GM13976 (cell line): Measurements from ENCODE around the gene EIF2D.

ENCODE experiments used
- DNase-seq: peaks from one replicate; pipeline ENCODE4 v3.0.0; 2012; ENCODE audit warnings: low spot score
- in situ Hi-C: fragments of 300-500 bp; cut with MboI; formaldehyde crosslinking; loops from one replicate; pipeline ENCODE4 v1.12.0; 2022; ENCODE audit warnings: low sequenced_read_pairs, mixed read lengths, inconsistent platforms; ENCODE audit not compliant: unreplicated experiment
- TF ChIP-seq, protein P1 (sequence below): IDR thresholded peaks from 2 replicates; pipeline ENCODE4 v1.5.1; 2012; ENCODE audit warnings: borderline replicate concordance, mild to moderate bottlenecking; ENCODE audit not compliant: insufficient read depth; ENCODE audit errors: extremely low read depth, missing control alignments, control extremely low read depth

Gene EIF2D

DNA sequence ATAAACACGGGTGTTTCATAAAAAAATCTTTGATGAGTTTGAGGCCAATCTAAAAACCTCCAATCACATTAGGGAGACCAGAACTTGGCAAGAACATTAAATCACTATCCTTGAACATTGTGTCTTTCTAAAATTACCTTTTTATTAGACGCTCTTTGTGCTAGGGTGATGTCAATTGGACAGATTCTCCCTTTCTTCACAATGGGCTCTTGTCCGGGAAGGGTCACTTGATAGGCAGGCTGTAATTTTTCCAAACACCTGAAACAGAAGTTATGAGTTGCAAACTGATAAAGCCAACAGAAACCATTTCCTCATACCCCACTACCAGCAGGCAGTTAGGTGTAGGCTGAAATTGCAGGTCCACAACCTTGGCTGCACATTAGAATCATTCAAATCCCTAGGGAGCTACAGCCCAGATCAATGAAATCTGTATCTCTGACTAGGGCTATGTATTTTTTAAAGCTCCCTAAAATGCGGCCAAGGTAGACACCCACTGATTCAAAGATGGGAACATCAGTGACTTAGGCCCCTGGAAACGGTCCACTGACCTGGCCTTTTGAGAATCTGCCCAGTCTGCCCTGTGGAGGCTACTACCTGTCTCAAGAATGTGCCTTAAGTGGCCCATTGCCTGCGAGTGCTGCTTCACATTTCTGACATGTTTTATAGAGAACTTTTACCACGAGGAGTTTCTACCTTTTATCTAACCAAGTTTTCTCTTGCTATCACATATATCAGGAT, 16.5 kb downstream of the EIF2D start:
- no peak for DNase-seq
- in situ Hi-C loops, result no loop called here
- TF ChIP-seq, protein P1, sequence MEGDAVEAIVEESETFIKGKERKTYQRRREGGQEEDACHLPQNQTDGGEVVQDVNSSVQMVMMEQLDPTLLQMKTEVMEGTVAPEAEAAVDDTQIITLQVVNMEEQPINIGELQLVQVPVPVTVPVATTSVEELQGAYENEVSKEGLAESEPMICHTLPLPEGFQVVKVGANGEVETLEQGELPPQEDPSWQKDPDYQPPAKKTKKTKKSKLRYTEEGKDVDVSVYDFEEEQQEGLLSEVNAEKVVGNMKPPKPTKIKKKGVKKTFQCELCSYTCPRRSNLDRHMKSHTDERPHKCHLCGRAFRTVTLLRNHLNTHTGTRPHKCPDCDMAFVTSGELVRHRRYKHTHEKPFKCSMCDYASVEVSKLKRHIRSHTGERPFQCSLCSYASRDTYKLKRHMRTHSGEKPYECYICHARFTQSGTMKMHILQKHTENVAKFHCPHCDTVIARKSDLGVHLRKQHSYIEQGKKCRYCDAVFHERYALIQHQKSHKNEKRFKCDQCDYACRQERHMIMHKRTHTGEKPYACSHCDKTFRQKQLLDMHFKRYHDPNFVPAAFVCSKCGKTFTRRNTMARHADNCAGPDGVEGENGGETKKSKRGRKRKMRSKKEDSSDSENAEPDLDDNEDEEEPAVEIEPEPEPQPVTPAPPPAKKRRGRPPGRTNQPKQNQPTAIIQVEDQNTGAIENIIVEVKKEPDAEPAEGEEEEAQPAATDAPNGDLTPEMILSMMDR, result no peak

DNA sequence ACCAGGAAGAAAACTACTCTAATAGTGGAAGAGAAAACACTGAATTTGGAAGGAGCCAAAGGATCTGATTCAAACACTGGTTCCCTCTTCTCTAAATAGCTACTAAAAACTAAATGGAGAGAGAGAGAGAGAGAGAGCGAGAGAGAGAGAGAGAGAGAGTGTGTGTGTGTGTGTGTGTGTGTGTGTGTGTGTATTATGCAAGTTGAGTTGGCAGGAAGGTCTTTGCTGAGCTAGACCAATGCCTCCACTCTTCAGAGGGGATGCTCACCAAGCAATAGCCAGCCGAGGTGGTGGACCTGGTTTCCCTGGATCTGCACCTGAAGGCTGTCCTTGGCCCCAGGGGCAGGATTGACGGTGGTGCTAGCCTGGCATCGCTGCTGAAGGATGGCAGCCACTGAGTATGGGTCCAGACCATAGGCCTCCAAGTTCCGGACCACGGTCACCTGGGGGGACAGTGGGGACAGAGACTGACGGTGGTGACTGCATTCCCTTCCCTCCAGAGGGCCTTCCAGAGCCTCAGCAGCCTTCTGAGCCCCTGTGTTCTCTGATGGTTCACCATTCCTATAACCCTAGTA, 18.8 kb downstream of the EIF2D start:
- DNase-seq, result no peak
- TF ChIP-seq, protein P1, result no peak
- in situ Hi-C loops, result no loop called here

DNA sequence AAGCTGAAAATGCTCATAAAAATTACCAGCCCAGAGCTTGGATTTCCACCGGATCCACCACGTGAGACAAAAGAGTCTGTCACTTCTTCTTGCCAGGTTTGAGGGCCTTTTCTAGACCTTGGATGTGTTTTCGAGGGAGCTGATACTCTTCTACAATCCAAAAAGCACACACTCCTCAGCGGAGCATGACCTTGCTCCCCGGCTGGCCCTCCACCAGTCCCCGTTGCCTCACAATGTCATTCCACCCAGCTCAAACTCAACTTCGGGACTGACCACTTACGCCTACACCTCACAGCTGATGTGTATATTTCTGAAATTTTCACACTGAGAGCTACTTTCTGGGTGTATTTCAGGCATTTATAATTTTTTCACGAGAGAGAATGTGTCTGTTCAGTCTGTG, 20.6 kb downstream of the EIF2D start:
- no peak for DNase-seq
- TF ChIP-seq, protein P1, result no peak
- in situ Hi-C loops, result no loop called here

DNA sequence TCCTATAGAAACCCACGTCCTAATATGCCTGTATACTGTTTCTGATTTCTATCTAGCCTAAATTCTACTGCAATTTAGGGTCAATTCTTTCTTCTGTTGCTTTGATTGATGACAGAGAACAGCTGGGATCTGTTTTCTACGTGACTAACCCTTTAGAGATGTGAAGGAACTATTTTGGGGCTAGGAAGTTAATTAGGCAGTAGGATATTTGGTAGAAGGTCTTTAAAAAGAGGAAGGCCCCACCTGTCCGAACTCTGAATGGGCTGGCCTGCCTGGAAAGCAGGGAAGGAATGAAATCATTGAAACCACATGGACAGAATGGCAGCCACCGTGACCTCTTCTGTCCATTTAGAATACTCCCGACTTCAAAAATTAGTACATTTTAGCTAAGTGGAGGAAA, 21.0 kb downstream of the EIF2D start:
- TF ChIP-seq, protein P1, result no peak
- in situ Hi-C loops, result no loop called here
- no peak for DNase-seq

DNA sequence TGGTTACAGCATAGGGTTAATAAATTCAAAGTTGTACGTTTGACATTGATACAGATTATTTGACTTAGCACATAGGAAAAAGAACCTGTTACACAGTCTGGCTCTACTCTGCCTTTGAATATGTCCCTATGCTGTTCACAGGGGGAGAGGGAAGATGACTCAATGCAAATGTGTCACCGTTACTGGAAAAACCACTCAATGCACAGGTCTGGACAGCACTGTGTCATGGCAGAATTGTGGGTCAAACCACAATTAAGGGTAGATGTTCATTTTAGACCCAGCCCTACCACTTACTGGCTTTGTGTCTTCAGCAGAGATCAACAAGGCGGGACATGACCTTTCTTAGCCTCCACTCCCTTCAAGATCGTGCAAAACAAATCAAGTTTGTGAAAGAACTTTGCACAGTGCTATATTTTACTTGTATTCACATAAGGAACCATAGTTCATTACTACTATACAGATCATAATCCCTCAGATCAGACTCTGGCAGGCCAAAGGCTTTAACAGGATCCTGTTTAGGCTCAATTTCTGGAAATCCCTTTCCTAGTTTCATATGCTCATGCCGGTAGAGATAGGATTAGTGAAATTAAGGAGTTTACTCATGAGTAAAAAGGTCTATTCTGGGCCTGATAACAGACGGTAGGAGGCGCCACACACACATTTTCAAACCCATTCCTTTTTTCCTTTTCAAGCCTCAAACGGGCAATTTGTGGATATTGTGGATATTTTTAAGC, 22.1 kb downstream of the EIF2D start:
- TF ChIP-seq, protein P1, result peak; percentile 23
- DNase-seq, result peak; percentile 62
- in situ Hi-C loops, result no loop called here

DNA sequence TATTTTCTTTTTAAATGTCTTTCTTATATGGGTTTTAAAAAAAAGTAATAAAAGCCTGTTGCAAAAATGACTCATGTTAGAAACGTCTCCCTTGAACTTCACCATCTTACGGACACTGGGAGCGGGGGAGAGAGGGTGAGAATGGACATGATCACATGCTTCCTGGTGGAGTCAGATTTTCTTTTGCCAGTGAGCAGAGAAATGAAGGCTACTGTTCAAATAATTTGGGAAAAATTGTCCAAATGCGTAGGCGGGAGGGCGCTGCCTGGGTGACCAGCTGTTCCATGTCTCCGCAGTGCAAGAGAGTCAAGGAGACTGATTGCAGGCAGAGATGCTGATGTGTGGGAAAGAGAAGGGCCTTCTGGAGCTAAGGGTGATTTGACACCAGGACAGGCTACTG, 23.1 kb downstream of the EIF2D start:
- DNase-seq, result no peak
- in situ Hi-C loops, result no loop called here
- TF ChIP-seq, protein P1, result no peak
